GM19043 (cell line): ENCODE data around the gene VWF.

Experiments
- ATAC-seq: cut with Tn5 transposase; IDR thresholded peaks from one replicate; pipeline ENCODE4 v1.9.1; 2021; ENCODE audit warnings: low read depth; ENCODE audit not compliant: unreplicated experiment

VWF gene

DNA sequence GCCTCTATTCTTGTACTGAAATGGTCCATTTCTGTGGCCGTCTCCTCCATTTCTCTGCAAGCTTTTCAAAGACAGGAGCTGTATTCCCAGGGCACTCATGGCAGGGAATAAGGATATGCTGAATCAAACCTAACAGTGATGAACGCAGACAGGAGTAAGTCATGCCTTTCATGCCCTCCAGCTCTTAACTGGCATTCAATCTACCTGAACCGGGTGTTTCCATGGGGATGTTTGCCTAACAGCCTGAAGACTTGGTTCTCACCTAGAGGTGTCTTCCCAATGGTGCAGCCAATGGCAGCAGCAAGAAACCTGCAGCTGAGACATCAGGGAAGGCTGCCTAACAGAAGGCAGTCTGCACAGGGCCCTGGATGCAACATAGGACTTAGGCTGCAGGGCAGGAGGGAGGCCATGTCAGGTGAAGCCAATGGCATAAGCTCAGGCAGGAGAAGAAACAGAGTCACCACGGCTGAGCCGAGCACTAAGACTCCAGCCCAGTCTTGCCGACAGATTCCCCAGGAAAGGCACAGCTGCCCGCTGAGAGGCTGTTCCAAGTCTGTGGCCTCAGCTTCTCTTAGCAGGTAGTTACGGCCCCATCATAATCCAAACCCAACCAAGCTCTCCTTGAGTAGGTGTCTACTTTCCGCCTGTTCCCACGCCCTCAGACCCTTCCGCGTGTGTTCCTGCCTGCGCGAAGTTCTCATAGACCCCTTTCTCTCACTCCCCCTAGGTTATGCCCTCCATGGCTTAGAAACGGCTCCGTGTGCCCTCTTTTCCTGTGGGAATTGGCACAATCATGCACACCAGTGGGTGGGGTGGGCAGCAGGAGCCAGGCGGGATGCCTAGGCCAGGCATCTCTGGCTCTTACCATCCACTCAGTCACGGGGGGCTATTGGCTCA lies 44.1 kb downstream of the VWF start:
- no peak for ATAC-seq

DNA sequence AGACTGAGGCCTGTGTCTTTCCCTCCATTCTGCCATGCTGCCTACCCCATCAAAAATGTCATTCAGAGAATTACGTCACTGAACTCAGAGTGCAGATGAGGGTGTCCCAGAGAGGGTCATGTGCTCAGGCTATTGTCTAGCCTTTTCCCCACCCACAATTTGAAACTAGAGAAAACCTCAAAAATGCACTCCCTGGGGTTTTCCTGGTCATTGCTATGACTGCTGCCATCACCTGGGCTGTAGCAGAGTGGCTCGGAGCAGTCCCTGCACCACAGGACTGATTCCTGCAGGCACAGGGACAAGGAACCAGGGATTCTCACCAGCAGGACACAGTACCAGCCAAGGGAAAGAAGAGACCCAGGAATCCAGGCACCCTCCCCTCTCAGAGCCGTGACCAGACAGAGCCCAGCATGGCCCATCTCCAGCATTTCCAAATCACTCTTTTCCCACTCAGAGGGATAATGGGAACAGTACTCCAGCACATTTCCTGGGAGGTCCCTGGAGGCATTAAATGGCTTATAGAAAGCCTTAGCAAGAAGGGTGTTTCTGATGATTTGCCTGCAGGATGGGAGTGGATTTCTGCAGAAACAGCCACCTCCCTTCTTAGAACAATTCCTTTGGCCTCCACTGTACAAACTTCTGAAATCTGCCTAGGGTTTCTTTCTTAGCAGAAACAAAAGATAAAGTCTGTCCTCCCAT lies 45.9 kb downstream of the VWF start:
- ATAC-seq: no peak

DNA sequence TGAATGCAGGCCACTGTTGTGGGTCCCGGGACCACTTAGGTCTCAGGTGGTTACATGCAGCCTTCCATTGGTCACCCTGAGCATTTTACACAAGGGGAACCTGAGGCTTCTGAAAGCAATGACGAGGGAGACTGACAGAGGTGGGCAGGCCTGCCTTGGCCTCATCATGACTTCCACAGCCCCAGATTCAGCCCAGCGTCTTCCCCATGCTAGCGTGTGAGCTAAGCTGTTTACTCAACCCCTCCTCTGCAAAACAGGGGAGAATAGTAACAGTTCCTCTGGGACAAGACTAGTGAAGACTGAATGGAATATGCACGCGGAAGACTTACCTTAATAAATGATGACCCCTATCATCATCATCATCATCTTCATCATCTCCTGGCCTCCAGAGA lies 46.8 kb downstream of the VWF start:
- ATAC-seq: no peak

DNA sequence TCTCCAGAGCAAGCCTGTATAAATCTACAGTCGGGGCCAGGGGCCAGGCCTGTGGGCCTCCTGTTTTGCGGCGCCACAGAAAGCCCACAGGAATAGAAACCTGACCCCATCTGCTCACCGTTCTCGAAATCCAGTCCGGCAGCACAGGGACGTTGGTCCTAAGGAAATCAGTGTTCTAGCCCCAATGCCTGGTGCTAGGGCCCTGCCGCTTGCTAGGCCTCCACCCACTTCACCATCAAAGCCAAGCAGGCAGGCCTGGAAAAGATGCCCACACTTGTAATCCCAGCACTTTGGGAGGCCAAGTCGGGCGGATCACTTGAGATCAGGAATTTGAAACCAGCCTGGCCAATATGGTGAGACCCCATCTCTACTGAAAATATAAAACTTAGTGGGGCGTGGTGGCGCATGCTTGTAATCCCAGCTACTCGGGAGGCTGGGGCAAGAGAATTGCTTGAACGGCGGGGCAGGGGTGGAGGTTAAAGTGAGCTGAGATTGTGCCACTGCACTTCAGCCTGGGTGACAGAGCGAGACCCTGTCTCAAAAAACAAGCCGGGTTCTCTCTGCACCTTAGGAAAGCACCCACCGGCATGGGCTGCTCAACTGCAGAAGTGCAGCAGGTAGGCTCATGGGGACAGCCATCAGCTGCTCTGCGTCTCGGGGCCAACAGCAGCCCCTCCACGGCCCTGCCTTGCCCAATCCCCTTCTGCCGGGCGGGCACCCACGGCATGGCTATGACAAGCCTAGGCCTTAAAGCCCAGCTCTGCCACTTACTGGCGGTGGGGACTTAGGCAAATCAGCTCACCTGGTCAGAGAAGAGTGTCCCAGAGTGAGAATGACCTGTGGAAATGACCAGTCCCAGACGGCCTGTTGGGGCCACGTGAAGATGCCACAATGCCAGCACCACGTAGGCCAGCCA lies 47.4 kb downstream of the VWF start:
- no peak for ATAC-seq

DNA sequence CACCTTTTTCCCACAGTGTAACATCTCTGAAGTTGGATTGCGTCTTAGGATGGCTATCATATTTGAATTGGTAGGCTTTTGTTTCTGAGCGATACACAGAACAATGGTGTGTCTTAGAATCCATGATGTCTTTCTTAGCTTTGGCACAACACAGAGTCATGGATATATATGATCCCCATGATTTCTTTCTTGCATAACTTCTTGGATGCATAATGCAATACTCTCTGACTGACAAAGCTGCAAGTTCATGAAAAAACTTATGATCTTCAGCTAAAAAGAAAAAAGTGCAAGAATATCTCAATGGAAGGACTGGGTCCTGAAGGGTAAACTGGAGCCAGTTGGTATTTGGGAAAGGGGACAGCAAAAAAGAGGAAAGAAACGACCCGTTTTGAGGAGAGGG lies 48.1 kb downstream of the VWF start:
- ATAC-seq: no peak

DNA sequence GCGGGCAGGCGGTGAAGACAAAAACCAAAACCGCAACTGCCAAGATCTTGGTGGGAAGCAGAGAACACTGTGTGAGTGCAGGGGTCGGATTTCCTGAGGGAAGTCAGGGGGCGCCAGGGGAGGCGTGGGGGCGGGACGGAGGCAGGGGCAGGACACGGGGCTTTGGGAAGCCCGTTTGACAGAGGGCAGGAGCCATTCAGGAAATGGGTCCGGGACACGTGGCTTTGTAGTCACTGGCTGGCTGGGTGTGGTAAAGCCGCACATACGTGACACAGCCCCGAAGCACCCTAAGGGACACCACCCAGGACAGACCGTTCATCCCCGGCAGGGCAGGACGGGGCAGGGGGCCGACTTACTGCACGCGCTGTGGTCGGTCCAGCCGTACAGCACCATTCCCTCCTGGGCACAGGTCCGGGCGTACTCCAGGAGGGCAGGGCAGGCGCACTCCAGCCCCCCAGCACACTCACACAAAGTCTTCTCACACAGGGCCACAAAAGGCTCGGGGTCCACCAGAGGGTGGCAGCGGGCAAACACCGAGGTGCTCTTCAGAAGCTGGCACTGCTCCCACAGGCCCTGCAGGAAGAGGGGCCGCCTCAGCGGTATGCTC lies 49.4 kb downstream of the VWF start:
- no peak for ATAC-seq

DNA sequence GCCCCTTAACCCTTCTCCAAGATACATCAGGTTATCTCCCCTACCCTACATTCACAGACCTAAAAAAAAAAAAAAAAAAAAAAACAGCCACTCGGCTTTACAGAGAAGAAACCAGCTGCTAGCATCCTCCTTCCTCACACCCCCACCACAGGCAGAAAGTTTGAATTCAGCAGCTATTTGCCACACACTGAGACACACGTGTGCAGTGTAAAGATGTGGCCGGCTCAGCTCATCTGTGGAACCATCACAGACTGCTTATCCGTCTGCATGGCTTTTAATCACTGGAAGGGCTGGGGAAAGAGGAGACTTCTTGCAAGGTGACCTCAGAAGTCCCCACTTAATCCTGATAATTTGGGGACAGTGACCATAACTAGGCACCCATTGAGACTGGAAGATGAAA lies 50.0 kb downstream of the VWF start:
- no peak for ATAC-seq

DNA sequence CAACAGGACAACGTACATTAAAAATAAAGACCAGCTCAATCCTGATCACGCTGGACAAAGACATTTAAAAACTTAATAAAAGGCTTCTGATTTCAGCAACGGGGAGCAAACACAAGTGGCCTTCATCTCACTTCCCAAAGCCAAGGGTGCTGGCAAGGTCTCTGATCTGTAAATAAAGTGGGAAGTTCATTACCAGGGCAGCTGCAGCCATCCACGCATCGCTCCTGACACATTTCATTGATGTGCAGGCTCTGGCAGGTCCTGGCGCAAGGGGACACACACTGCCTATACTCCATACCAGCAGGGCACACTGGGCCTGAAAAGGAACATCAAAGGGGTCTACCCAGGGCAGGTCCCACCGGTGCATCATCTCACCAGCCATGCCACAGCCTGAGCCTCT lies 51.0 kb downstream of the VWF start:
- no peak for ATAC-seq

DNA sequence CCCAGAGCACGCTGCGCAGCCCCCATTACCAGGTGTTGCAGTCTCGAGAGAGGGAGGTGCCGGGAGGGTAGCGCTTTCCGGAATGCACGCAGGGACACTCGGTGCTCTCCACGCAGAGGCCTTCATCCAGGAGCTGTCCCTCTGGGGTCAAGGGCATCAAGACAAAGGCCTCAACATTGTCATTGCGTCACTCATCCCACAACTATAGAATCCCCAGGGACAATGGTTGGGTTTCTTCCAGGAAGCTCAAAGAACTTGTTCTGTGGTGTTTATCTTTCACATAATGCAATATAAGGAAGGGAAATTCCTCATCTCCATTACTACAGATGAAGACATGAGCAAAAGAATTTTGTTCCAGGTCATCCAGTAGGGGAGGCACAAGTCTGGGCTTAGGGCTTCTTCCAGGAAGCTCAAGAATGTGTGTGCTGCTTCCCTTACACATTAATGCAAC lies 52.1 kb downstream of the VWF start:
- ATAC-seq: no peak

DNA sequence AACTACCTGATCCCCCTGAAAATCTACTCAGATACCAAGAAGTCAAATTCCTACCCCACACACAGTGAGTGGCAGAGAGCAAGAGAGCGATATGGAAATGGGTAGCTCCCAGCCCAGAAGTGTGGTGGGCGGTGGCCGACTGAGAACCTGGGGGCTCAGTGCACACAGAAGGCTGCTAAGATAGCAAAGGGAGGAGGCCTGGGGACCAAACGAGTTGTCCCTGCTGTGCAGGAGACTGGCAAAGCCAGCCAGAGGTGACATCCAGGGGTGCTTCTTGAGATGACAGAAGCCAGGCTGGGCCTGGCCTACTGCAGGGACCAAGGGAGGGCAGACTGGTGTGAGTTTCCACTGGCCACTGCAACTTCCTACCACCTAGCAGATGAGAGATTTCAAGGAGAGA lies 52.9 kb downstream of the VWF start:
- ATAC-seq: no peak

DNA sequence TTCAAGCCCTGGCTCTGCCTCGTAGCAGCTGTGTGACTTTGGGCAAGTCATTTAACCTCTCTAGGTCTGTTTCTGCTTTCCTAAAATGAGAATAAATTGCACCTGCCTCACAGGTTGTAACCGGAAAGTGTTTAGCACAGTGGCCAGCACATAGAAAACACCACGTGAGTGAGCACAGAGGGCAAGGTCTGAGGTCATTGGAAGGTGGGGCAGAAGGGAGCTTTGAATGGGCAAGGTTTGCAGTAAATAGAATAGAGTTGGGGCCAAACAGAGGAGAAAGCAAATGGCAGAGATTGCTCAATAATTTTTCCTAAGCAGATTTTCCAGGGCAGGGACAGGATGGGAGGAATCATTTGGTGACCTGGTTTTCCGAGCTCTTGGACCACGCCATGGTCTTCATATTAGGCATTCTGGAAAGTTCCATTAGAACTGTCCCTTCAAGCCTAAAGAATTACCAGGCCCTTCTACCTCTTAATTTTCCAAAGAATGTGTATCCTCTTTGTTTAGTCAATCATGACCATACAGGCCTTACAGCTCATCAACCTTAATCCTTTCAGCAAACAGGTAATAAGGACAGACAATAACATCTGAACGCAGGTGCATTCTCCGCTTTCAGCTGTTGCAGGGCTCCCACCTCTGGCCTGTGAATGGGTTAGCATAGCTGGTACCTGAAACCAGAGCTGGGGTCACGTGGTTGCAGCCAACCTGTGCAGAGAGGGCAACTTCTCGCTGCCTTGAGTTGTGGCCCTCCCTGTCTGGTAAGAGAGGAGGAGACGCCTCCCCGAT lies 53.8 kb downstream of the VWF start:
- no peak for ATAC-seq

DNA sequence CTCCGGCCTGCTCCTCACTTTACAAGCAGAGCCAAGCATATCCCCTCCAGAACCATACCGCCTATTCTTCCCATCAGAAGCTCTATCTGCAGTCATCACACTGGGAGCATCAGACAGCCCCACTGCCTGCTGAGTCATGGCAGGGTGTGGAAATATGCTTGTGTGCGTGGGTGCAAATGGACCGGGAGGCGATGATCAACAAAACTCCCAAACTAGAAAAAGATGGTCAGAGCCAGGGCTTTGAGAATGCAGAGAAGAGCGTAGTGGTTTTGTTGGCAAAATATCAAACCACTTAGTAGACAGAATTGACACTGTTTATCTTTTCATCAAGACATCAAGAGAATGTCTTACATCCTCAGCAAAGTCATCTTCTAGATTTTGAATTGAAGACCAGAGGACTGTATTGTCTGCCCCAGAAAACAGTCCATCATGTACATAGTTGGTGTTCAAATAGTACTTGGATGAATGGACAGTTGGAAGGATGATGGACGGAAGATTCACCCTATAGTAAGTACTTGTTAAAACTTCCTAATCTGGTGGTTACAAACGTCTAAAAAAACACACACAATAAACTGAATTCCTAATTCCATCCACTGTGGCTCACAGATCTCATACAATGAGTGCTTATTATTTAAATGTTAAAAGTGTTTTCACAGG lies 54.9 kb downstream of the VWF start:
- ATAC-seq: no peak

DNA sequence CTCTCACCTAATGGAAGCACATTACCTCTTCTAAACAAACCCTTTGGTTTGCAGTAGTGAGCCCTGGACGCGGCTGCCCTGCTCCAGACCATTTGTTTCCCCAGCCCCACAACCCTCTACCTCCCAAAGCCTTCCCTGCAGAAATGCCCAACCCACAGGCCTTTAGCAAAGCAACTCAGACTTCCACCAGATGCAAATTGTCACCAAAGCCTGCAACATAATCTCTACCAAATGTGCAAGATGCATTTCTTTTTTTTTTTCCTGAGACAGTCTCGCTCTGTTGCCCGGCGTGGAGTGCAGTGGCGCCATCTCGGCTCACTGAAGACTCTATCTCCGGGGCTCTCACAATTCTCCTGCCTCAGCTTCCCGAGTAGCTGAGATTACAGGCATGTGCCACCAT lies 56.2 kb downstream of the VWF start:
- no peak for ATAC-seq

DNA sequence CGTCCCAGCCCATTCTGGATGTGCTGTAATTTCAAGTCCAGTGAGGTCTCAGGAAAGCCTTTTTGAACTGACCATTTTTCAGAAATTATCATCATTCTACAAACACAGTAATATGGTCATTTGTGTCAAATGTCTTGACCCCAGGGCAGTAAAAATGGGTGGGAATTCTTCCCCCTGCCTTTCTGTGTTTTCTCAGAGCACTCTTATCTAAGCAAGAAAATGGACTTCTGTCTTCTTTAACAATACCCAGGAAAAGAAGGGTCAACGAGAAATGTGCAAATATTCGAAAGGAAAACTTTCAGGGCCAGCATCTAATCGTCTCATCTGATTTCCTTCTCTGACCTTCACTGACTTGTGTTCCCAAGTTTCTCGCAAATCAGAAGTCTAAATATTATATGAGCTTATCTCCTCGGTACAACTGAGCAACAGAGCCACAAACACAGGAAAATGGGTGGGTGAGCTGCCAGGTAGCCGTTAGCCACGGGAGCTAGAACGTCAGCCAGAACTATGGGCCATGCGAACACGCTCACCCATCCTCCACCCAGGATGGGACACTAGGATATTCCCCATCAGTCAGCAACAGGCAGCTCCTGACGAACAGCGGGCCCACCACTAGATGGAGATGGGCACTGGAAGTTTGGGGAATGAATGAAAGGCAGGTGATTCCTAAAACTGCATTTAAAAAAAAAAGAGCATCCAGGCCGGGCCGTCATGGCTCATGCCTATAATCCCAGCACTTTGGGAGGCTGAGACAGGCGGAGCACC lies 57.1 kb downstream of the VWF start:
- no peak for ATAC-seq

DNA sequence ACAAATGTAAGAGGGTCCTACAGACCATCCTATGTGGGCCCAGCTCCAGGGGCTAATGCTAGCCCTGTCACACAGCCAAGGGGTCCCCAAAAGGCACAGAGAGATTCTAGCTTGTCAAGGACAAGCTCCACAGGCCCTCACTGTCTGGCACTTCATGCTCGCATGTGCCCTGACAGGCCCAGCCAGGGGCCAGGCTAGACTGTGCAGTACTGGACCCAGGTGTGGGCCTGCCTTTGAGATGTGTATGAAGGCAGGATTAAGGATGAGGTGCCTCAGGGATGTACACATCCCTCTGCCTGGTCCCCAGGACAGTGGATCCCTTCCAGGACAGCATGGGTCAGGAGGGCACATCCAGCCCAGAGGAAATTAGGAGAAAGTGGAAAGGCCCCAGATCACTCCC lies 57.8 kb downstream of the VWF start:
- ATAC-seq: no peak

DNA sequence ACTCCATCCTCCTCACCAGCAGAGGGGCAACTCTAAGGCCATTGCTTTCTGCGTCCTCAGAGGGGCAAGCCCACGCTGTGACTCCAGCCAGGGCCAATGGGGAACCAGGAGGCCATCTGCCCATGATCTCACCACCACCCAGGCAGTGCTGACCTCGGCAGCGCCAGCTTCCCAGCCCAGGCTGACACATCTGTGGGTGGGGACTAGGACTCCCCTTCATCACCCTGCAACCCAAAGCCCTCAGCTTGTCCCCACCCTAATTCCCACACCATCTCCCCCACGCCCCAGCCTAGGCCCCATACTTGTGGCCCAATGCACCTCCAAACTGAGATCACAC lies 58.6 kb downstream of the VWF start:
- ATAC-seq: no peak

DNA sequence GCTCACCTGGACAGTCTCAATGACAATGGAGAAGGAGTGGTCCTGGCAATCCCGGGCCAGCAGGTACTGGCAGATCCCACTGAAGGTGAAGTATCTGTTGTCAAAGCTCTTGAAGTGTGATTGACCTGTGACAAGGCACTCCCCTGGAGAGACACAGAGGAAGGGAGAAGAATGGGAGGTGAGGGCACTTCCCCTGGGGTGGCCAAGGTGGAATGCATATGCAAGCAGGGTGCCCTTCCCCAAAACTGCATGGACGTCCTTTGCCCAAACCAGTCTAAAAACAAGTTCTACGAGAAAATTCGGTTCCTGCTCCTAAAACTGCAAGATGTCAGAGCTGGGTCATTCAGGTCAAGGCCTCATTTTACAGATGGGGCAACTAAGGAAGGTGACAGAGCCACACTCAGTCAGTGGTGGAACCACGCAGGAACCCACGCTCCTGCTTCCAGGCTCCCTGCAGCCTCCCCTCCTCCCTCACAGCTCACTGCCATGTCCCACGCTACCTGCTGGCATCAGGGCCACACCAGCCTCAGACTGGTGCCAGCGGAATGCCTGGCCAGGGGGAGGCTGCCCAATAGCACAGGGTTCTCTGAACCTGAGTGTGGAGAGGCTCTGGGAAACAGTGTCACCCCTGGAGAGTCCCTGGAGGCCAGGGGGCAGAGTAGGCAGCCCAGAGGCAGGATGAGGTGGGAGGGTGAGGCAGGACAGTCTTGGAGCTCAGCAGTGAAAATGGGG lies 59.2 kb downstream of the VWF start:
- ATAC-seq: no peak
